HPDE6-E6E7 (cell line): Measurements from ENCODE around the gene CDC42.

Experiments used
- DNase-seq: peaks from one replicate; pipeline ENCODE4 v3.0.0; 2011; ENCODE audit warnings: missing footprints; ENCODE audit errors: extremely low spot score

The CDC42 gene

DNA sequence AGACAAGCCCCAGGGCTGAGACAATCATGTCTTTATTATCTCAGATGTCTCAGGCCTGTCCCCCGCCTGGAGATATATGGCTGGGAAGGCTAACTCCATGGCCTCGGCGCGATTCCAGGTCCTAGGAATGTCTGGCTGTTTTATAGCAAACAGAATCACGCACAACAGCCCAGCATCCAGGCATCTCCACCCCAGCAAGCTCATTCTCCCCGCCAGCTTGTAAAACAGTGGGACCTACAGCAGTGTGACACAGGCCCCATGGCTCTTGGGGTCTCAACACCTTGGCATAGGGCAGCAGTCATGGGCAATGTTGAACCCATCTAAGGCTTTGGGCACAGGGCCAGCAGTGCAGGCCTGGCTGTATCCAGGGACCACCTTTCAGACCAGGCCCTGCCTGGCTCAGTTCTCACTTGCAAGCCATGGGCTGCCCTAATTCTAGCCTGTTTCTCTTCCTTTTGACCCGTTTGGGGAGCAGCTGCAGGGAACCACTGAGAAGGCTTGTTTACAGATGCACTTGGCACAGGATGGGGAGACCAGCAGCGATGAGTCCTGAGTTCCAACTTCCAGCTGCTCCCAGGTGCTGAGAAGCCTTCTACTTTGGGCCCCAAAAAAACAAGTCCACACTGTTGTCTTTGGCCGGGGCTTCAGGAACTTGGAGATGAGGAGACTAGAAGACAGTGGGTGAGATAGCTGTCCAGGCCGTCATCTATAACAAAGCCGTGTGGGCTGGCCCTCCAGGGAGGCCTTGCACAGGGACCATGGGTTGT lies 56.0 kb downstream of the CDC42 start:
- no peak for DNase-seq

DNA sequence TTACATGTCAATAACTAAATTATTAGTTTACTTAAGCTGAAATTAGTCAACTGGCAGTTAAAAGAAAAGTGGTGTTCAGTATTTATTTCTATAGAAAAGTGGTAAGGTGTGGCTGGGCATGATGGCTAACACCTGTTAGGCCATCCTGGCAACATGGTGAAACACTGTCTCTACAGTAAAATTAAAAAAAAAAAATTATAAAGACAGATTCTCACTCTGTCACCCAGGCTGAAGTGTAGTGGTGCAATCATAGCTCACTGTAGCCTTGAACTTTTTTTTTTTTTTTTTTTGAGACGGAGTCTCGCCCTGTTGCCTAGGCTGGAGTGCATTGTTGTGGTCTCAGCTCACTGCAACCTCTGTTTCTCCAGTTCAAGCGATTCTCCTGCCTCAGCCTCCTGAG lies 57.5 kb downstream of the CDC42 start:
- no peak for DNase-seq

DNA sequence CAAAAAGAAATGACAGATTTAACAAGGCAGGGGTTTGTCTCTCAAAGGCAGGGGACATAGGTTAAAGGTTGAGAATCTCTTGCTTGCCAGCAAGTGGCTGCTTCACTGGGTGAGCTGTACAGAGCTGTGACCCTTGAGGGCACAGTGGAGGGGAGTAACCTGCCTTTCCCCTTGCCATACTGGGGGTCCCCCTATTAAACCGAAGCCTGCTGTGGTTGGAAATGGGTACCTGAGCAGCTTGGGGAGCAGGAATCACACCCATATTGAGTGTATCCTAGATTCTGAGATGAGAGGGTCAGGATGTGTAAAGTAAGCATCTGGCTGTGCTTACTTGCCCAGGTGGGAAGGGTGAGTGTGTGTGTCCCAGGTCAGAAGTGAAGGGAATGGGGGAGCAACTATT lies 58.6 kb downstream of the CDC42 start:
- no peak for DNase-seq

DNA sequence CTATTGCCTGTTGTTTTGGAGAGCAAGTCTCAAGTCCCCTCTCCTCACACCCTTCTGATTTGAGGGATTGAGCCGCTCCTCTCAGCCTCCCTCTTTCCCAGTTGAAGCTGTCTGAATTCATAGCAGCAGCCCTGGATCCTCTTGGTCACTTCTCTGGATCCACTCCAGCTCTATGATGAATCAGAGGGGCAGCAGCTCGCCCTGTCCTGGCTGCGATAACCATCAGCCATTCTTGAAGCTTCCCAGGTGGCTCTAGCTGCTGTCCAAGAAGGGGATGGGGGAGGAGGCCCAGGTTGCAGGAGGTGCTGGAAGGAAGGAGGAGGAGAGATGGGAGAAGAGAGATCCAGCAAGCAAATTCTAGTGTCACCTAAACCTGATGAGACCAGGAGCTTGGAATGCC lies 59.1 kb downstream of the CDC42 start:
- no peak for DNase-seq

DNA sequence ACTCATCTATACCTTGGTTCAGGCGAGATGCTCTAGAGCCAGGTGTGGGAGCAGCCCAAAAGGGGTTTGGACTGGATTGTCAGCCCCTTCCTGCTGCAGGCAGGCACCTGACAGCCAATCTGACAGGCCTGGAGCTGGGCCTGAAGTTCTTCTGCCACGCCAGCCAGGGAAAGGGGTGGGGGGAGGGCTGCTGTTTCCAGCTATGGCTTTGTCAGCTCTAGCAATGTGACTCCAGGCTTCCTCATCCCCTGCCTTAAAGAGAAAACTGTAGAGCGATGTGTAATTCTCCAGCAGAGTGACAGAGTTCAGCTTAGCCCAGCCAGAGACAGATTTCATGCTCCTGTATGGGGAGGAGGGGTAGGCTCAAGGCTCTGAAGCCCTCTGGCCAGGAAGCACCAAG lies 60.0 kb downstream of the CDC42 start:
- DNase-seq: no peak

DNA sequence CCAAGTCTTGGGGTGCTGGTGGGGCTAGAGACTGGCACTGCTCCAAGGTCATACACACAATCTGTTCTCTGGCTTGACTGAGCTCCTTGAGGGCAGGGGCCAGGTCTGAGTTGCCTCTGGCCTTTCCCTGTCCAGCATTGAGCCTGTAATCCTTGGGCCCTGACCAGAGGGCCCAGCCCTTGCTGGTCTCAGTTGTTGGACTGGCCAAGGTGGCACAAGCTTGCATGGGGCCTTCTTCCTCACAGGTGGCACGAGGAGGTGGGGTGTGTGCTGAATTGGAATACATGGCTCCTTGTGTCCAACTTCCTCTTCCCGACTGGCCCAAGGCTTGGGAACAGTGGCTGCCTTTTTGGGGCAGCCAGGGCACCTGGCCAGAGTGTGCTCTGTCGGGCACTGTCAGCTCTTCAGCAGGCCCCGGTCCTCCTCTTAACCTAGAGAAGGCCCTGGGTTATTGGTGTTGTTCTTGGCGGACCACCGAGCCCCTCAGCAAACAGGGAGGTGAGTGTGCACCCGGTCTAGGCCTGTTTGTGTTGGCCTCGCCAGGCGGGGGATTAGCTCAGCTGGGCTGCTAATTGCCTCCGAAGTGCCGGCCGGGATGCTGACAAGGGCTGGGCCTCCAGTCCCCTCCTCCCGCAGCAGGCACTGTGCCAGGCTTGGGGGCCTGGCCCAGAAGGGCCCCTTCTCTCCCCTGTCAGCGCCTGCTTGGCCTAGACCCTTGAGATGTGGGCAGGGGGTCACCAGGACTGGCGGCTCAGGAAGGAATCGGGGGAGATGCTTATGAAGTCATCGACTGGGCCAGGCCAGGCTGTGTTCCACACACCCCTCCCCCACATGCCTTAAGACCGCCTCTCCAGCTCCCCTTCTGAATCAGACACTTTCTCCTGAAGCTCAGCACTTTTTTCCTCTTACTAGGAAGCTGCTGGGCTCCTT lies 61.8 kb downstream of the CDC42 start:
- DNase-seq: no peak

DNA sequence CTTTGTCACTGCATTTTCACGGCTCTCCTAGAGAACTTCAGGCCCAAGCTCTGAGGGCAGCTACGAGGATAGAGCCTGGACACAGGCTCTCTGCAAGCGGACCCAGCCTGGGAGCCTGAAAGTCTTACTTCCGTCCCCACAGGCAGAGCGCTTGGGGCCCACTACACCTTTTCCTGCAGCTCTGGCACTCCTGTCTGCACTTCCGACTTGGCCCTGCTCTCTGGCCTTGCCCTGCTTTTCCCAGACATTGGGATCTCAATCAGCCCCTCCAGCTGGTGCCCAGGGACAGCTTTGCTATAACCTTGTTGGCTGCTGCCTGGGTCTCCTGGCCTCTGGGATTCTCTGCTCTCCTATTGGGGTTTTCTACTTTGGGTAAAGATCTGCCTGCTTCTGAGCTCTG lies 62.8 kb downstream of the CDC42 start:
- DNase-seq: no peak

DNA sequence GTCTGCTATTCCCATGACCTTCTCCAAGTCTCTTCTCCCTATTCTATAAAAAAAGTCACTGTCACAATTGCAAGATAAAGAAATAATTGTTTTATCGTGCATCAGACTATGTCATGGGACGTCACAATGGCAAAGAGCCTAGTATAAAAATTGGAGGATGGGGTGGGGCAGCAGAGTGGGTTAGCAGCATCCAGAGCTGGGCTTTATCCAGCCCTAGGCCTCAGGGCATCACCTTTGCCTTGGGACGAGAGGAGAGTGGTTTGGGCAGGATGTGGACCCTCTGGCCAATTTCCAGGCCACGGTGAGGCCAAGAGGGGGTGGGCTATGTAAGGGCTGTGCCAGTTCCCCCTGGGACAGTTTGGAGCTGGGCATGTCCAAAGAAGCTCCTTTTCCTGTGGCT lies 64.7 kb downstream of the CDC42 start:
- no peak for DNase-seq

DNA sequence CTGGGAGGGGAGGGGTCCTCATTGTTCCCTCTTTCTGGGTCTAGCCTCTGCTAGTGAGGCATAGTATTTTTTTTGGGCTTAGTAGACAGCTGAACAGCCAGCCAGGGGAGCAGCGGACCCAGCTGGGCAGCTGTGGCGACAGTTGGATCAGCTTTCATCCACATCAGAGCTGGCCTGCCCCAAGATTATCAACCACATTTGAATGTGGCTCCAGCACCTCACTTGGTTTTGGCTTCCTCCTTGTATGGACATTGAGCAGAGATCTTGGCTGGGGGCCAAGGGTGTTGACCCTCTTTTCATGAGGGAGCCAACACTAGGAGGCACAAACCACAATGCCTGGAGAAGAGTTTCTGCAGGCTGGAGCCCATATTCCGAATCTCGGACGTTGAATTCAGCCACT lies 65.3 kb downstream of the CDC42 start:
- DNase-seq: no peak

DNA sequence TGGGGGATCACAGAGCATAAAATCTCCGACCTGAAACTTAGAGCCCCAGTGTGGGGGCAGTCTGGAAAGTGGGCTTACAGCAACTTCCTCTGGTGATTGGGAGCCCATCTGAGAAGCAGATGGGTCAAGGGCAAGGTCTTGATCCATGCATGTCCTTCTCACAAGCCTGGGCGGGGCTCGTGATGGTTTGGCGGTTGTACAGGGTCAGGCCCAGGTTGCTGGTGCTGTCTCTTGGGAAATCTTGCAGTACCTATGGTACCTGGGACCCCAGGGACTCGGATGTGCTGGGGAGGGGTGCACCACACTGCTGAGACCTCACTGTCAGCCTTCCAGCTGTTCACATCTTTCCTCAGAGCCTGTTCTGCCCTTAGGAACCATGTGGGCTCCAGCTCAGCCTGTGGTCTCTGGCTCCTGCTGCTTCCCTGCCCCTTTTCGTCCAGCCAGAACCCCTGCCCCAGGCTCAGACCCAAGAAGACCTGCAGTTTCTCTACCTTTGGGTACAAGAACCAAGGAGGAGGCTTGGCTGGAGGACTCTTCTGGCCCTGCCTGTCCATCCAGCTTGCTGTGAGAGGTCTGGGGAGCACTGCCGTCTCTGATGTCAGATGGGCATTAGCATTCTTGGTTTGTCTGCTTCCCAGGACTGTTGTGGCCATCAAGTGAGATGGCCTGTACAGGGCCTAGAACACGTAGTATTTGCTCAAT lies 65.9 kb downstream of the CDC42 start:
- DNase-seq: no peak

DNA sequence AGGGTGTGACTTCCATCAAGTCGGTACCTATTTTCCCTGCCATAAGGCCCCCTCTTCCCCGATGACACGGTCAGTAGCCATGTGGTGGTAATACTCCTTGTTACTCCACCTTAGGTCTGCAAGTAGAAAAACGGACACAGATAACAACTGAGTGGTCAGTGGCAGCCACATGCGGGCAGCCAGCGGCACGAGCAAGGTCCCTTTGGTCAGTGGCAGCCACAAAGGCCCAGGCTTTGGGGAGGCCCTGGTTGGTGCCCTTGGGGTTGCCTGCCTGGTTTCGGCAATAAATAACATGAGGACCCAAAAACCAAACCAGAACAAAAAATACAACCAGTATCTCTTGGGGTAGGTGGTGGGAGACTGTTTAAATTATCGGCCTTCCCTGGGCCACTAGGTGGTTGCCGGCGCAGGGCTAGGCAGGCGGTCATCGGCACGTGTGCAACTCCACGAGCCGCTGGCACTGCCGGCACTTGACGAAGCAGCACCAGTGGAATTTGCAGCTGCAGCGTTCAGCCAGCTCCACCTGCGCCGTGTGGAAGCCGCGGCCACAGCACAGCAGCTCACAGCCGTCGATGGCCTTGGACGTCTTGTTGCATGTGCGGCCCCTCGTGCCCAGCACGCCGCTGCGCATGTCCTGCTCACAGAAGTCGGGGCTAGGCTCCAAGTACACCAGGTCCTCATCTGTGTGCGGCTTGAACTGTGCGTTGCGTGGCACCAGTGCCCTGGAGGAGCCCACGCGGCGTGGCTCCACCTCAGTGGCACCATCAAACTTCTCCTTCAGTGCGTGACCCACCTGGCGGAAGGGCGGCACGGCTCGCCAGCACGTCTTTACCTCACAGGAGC lies 67.3 kb downstream of the CDC42 start:
- DNase-seq: no peak

DNA sequence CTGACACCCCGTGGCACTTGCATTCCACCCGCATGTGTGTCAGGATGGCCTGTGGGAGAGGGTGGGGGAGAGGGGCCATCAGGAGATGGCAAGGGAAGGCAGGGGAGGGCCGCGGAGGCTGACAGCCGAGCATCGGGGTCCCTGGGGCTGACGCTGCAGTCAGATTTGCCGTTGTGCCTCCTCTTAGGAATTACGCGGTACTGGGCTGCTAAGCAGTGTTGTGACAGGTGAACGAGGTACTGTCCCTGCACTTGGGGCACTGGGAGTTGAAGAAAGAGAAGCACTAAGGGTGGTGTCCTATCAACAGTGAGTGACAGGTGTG lies 67.9 kb downstream of the CDC42 start:
- no peak for DNase-seq

DNA sequence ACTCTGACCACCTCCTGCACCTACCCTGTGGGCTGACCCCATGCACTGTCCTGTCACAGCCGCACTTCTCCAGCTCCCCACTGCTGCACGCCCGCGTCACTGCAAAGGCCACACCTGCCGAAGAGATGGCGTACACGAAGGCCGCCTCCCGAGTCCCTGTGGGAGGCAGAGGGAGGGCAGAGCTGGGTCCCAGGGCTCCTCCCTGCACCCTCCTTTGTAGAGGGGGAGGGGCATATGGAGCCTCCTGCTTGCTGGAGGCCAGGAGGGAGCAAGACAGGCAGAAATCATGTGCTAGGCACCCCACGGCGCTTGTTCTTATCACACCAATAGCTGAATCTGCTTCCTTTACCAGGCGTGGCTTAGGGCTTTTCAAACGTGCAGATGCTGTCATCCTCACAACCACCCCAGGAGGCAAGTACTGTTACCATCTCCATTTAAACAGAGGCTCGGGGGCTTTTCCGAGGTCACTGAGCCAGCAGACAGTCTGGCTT lies 69.0 kb downstream of the CDC42 start:
- no peak for DNase-seq

DNA sequence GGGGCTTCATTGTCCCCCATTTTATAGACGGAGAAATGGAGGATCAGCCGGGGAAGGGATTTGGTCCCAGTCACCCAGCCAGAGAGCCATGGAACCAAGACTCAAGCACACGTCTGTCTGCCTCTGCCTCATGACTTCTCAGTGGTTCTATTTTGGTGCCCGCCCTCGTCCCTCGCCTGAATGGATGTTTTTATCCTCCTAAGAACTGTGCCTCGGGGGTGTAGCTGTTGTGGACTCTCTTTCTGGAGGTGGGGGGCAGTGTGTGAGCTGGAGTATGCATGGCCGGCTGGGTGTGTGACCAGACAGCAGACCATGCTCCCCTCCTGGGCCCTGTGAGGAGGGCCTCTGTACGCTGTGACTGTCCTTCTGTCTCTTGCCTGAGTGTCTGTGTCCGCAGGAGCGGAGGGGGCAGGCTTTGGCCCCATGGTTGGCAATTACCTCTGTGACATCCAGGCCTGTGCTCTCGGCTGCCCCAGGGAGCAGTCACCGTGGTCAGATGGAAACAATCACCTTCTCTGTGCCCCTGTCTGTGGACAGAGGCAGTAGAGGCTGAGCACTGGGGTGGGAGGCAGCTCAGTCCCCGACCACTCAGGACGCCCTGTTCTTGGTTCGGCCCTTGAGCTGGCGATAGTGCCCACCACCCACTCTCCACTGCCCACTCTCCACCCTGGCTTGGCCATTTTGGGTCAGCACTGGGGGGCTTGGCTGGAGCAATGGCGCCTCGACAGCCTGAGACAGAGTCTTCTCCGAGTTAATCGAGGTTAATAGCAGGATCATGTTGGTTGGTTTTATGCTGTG lies 70.0 kb downstream of the CDC42 start:
- no peak for DNase-seq

DNA sequence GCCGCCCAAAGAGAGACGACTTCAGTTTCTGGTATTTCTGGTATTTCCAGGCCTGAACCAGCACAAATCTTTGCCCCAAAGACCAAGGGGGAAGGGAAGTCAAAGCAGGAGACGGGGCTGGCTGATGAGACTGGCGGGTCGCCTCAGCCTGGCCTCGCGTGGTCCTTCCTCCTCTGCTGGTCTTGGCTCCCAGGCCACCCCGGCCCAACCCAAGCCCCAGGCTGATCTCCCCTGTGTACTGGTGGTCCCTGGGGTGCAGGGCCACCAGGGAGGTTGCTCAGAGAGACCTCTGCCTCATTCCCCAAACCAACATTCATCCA lies 70.5 kb downstream of the CDC42 start:
- DNase-seq: no peak

DNA sequence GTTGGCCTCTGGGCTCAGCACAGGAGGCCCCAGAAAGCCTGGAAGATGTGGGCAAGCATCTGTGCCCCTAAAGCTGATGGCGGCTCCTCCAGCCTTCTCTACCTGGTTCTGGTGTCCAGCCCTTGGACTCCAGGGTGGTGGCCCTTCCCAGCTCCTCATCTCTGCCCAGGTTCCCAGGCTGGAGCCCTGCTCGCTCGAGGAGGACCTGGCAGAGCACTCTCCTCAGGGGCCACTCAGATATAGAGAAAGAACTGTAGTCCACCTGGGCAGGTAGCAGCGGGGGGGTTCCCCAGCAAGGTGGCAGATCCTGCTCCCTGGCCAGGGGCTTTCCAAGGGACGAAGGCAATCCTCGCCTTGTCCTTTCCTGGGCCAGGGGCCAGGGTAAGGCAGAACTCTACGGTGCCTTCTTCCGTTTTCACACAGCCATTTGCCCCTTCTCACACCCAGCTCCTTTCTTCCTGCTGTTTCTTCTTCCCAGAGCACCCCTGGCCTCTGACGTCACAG lies 71.4 kb downstream of the CDC42 start:
- no peak for DNase-seq

DNA sequence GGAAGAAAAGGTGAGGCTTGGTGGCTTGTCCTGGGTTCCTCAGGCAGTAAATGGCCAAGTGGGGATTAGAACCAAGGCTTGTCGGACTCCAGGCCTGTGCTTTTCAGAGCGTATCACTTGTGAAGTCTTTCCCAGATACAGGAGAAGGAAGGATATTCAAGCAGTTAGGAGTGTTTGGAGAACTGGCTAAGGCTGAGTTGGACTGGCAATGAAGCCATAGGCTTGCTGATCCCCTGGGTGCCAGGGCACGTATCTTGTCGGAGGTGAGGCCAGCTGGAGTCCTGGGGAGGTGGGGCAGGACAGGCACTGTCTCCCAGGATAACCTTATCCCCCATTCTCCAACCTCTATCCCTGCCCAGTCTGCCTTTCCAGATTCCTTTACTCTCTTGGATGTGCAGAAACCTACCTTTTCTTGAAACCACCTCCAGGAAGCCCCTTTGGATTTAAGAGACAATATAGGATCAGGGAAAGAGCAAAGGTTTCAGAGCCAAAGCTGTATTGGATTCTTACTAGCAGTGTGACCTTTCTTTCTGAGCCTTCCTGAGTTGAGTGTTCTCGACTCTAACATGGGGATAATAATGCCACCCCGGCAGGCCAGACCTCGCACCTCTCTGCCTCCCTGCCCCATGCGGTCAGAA lies 72.2 kb downstream of the CDC42 start:
- no peak for DNase-seq

DNA sequence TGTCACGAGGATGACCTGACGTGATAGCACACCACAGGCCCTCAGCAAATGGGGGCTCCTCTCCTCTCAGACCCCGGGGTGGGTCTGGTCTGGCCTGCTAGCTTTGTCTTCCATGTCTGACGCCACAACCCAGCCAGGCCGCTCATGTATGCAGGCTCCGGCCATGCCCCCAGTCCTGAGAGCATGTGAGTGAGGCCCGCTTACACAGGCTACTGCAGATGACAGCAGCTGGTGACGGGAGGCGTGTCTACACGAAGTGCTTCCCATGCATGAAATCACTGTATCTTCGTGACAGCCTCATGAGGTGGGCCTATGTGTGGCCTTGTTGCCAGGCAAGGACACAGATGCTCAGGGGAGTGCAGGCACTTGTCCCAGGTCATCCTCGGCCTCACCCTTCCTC lies 74.0 kb downstream of the CDC42 start:
- no peak for DNase-seq

DNA sequence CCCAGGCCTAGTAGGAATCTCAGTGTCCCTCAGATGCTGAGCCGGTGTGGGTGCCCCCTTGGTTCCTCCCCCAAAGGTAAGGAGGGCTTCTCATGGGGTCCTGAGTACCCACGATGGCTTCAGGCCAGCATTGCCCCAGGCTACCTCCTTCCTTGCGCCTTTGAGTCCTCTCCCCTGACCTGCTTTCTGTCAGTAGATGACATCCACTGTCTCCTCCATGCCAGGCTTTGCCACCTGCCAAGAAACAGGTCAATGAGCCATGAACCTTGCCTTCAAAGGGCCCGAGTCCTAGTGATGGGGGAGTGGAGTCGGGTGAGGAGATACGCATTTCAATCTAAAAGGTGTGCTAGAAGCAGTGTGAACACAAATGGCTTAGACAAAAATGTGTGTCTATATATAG lies 74.7 kb downstream of the CDC42 start:
- DNase-seq: no peak

DNA sequence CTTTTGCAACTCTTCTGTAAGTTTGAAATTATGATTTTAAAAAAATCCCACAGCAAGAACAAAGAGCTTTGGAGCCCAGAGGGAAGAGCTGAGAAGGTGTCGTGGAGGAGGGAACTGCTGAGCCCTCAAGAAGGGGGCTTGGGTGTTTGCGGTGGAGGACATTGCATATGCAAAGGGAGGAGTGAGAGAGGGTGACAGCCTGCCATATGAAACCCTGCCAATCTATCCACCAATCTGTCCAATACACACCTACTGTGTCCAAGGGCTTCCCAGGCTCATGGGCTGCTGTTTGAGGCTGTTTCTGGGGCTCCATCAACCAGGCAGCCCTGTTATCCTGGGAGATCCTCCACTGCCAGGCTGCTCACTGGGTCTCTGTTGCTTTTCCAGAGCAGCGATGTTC lies 75.2 kb downstream of the CDC42 start:
- DNase-seq: no peak
